ENCODE data around the gene SERINC2. TPM values are rescaled to one million over a fixed set of nuclear protein-coding genes. Genes with fewer than 3 reads are reported as not detected.
A peak's percentile ranks its signal among the peaks of the same experiment; 100 is the strongest.

The SERINC2 gene
- total and polyA plus RNA-seq, 4 donors = 0.89 to 8.9 (median 5.5) TPM

DNA sequence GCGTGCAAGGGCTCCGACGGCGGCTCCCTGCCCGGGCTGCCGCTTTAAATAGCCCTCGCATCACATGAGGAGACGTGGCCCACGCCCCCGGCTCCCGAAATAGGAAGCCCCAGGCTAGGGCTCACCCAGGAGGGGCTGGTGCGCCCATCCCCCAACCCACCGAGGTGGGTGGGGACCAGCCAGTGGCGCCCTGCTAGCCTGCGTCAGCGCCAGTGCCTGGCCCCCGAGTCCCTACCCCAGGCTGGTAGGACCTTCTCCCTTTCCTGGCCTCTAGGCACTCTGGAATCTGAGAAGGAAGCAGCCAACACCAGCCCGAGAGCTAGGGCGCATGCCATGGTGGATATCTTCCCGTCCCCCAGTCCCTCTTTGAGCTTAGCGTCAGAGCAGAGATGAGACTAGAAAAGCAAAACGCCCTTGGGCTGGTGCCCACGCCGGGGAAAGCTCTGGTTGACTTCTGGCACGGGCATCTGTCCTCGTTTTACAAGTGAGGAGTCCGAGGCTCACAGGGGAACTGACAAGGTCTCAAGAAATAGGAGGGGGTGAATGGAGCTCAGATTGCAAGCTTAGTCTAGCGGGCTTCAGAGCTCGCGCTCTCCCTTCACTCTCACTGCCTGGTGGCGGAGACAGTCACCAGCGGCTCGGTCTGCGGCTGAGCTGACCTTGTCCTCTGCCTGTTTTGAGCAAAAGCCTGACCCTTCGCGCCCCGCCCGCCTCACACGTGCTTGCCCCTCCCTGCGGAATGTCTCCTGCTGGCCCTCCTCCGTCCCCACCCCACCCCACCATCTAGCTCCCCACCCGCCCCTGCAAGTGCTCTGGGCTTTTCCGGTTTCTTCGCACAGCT lies 39.7 kb upstream of the SERINC2 start, which contains the start of gene FABP3:
Gene FABP3 (minus strand): TSS at position 21 of the 841 bp plus-strand sequence. CDS start 62 bp downstream, outside the sequence.
- H3K4me3 ChIP-seq (ENCODE audit: low read depth, low read length) = peak within 1 kb of the TSS; percentile 49
- no peaks in the 10 kb centered on the region for H3K27me3 ChIP-seq (ENCODE audit: control insufficient read depth, insufficient read depth, low read length)
- peaks cover 57% of the 10 kb centered on the region for H3K4me1 ChIP-seq (ENCODE audit: control insufficient read depth, insufficient read depth, low read length)
- DNase-seq (ENCODE audit: low read depth in 4 of 6, low spot score in 6 of 6) = peak in 3 of 6 donors; percentile 36 to 86 (median 83)
- no peaks in the 10 kb centered on the region for H3K9me3 ChIP-seq (ENCODE audit: control insufficient read depth, insufficient read depth, low read length)
- H3K27ac ChIP-seq (ENCODE audit: low read depth, low read length) = peak within 1 kb of the TSS; percentile 93
- 1% methylated on average over 42 of the region's 44 CpGs for WGBS (ENCODE audit: insufficient coverage)
- no peaks in the 10 kb centered on the region for H3K36me3 ChIP-seq (ENCODE audit: control insufficient read depth, insufficient read depth, low read length)

DNA sequence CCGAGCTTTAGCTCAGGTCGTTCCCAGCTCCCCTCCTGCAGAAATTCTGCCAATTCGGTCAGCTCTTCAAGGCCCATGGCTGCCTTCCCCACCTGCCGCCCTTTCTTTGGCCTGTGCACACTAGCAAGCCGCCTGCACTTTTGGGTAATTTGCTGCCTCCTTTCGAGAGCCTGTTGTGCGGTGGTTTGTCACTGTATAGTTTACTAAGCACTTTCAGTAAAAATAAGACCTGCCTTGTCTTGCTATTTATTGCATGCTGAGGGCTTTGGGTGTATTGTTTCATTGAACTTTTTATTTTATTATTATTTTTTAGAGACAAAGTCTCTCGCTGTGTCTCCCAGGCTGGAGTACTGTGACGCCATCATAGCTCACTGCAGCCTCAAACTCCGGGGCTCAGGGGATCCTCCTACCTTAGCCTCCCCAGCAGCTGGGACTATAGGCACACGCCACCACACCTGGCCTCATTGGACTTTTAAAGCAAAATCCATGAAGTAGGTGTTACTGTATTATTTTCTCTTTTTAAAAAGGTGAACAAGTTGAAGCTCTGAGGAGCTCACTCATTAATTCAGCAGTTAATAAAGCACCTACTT lies 39.0 kb upstream of the SERINC2 start:
- no peaks in the 10 kb centered on the region for H3K9me3 ChIP-seq (ENCODE audit: control insufficient read depth, insufficient read depth, low read length)
- H3K4me3 ChIP-seq (ENCODE audit: low read depth, low read length) = no peak overlapping the region
- no peaks in the 10 kb centered on the region for H3K36me3 ChIP-seq (ENCODE audit: control insufficient read depth, insufficient read depth, low read length)
- H3K4me1 ChIP-seq (ENCODE audit: control insufficient read depth, insufficient read depth, low read length) = peaks cover 53% of the 10 kb centered on the region
- peak overlapping the region; percentile 60 for H3K27ac ChIP-seq (ENCODE audit: low read depth, low read length)
- WGBS (ENCODE audit: insufficient coverage) = 0% methylated on average over 7 of the region's 11 CpGs
- no peak for DNase-seq (ENCODE audit: low read depth in 4 of 6, low spot score in 6 of 6)
- H3K27me3 ChIP-seq (ENCODE audit: control insufficient read depth, insufficient read depth, low read length) = no peaks in the 10 kb centered on the region

DNA sequence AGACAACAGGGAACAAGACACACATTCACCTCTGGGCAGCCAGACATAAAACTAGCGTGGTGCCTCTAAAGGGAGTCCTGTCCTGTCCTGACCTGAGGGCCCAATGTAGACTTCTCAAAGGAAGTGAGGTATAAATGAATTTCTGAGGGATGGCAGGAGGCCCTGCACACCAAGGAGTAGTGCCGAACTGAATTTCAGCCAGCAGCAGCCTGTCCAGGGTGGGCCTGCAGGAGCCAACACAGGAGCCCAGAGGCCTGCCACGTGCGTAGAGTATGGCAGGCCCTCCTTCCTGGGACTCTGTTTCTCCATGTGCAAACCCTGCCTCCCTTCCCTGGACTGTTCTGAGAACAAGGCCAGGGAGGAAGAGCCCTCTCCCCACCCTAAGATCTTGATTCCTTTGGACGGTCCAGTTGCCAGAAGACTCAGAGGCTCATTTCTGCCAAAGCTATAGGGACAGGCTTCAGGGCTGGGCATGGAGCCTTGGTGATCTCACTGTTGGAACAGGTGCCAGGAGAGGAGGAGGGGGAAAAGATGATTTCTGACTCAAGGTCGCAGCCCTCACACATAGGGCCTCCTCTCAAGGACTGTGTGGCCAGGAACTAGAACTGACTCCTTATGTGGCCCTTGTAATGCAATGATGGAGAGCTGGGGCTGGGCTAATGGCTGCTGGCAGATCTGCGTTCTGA lies 38.4 kb upstream of the SERINC2 start:
- H3K27me3 ChIP-seq (ENCODE audit: control insufficient read depth, insufficient read depth, low read length) = no peaks in the 10 kb centered on the region
- no peak overlapping the region for H3K4me3 ChIP-seq (ENCODE audit: low read depth, low read length)
- H3K9me3 ChIP-seq (ENCODE audit: control insufficient read depth, insufficient read depth, low read length) = no peaks in the 10 kb centered on the region
- peak in 1 of 6 donors; percentile 57 for DNase-seq (ENCODE audit: low read depth in 4 of 6, low spot score in 6 of 6)
- H3K27ac ChIP-seq (ENCODE audit: low read depth, low read length) = peak overlapping the region; percentile 60
- WGBS (ENCODE audit: insufficient coverage) = 77% methylated on average over 6 of the region's 7 CpGs
- no peaks in the 10 kb centered on the region for H3K36me3 ChIP-seq (ENCODE audit: control insufficient read depth, insufficient read depth, low read length)
- H3K4me1 ChIP-seq (ENCODE audit: control insufficient read depth, insufficient read depth, low read length) = peaks cover 54% of the 10 kb centered on the region

DNA sequence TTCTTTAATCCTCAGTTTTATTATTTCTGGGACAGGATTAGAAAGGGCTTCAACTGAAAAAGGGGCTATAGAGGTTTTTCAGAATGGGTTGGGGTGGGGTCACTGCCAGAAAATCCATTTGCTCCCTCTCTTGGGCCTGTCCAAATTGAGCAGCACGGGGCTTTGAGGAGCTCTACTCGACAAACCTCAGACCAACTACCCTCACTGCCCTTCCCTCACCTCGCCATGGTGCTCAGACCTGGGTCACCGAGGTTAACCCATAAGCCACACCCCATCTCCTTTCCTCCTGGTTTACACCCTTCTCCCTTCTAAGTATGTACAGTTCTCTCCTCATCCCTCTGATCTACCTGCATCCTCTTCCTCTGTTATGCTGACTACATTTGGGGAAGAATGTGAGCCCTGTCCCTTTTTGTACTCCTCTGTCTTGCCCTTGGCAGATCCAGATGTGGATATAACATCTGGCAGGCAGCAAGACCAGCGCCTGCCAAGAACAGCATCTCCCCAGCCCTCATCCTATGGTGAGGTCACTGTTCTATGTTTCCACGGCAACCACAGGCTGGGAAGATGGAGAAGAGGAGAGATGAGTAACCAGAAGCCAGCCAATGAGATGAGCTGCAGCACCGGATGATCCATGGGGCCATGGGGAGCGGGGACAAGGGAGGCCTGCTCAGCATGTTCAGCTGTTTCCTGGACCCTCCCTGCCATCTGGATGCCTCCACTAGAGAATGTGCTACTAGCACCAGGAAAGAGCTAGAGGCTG lies 36.5 kb upstream of the SERINC2 start:
- H3K4me3 ChIP-seq (ENCODE audit: low read depth, low read length) = no peak overlapping the region
- peaks cover 55% of the 10 kb centered on the region for H3K4me1 ChIP-seq (ENCODE audit: control insufficient read depth, insufficient read depth, low read length)
- no peaks in the 10 kb centered on the region for H3K9me3 ChIP-seq (ENCODE audit: control insufficient read depth, insufficient read depth, low read length)
- no peaks in the 10 kb centered on the region for H3K36me3 ChIP-seq (ENCODE audit: control insufficient read depth, insufficient read depth, low read length)
- peak overlapping the region; percentile 42 for H3K27ac ChIP-seq (ENCODE audit: low read depth, low read length)
- DNase-seq (ENCODE audit: low read depth in 4 of 6, low spot score in 6 of 6) = peak in 5 of 6 donors; percentile 59 to 97 (median 76)
- 46% methylated on average over 7 of the region's 8 CpGs for WGBS (ENCODE audit: insufficient coverage)
- H3K27me3 ChIP-seq (ENCODE audit: control insufficient read depth, insufficient read depth, low read length) = no peaks in the 10 kb centered on the region

DNA sequence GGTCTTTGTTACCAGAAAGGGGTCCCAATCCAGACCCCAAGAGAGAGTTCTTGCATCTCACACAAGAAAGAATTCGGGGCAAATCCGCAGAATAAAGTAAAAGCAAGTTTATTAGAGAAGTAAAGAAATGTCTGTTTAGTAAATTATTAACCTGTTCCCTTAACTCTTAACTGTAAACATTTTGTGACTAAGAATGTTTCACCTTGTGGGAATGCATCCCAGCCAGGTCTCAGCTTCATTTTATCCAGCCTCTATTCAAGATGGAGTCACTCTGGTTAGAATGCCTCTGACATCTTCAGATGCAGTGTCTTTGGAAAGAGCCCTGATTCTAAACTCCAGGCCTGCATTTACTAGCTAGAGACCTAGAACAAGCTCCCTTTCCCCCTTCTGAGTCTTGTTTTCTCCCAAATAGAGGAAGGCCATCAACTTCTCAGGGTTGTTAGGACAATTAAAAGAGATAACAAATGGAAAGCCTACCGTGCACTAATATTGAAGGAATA lies 35.6 kb upstream of the SERINC2 start:
- no CpG with 5 or more reads among the region's 3 CpGs for WGBS (ENCODE audit: insufficient coverage)
- Histone ChIP-seq H3K27ac (ENCODE audit: low read depth, low read length) (peak overlapping the region; percentile 42), H3K36me3 (ENCODE audit: control insufficient read depth, insufficient read depth, low read length) (no peaks in the 10 kb centered on the region), H3K4me1 (ENCODE audit: control insufficient read depth, insufficient read depth, low read length) (peaks cover 49% of the 10 kb centered on the region), H3K27me3 (ENCODE audit: control insufficient read depth, insufficient read depth, low read length) (no peaks in the 10 kb centered on the region), H3K4me3 (ENCODE audit: low read depth, low read length) (no peak overlapping the region), H3K9me3 (ENCODE audit: control insufficient read depth, insufficient read depth, low read length) (no peaks in the 10 kb centered on the region)
- DNase-seq (ENCODE audit: low read depth in 4 of 6, low spot score in 6 of 6) = no peak

DNA sequence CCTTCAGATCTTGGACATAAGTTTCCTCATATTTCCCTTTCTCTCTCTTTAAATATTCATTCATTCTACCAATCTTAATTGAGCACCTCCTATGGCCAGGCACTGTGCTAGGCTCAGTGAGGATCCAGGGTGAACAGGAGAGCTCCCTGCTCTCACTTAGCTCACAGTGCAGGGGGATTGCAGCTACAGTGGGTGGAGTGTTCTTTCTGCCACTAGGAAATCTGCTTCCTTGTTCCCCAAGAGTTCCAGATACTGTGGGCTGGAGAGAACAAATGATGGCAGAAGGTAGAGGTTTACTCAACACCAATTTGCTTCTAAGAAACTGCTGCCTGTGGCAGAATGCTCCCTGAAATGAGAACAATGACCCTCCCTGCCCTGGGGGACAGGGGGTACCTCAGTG lies 35.0 kb upstream of the SERINC2 start:
- Histone ChIP-seq H3K4me1 (ENCODE audit: control insufficient read depth, insufficient read depth, low read length) (peaks cover 43% of the 10 kb centered on the region), H3K9me3 (ENCODE audit: control insufficient read depth, insufficient read depth, low read length) (no peaks in the 10 kb centered on the region), H3K27ac (ENCODE audit: low read depth, low read length) (no peak overlapping the region), H3K4me3 (ENCODE audit: low read depth, low read length) (no peak overlapping the region), H3K36me3 (ENCODE audit: control insufficient read depth, insufficient read depth, low read length) (no peaks in the 10 kb centered on the region), H3K27me3 (ENCODE audit: control insufficient read depth, insufficient read depth, low read length) (no peaks in the 10 kb centered on the region)
- no peak for DNase-seq (ENCODE audit: low read depth in 4 of 6, low spot score in 6 of 6)

DNA sequence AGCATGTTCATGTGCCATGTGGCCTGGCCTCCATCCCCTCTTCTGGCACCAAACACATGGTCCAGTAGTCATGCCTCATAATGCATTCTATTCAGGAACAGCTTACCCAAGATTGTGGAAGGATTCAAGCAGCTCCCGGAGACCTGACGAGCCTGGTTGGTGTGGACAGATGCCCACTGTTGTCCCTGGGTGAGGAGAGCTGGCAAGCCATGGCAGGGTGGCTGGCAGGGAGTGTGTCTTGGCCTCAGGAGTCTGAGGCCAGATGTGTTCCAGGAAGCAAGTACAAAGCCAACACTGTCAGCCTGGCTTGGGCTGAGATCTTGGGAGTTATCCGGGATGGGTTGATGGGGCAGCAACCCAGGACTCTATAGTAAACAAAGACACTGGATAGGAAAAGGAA lies 32.8 kb upstream of the SERINC2 start:
- Histone ChIP-seq H3K27me3 (ENCODE audit: control insufficient read depth, insufficient read depth, low read length) (no peaks in the 10 kb centered on the region), H3K9me3 (ENCODE audit: control insufficient read depth, insufficient read depth, low read length) (no peaks in the 10 kb centered on the region), H3K4me3 (ENCODE audit: low read depth, low read length) (no peak overlapping the region), H3K27ac (ENCODE audit: low read depth, low read length) (no peak overlapping the region), H3K36me3 (ENCODE audit: control insufficient read depth, insufficient read depth, low read length) (no peaks in the 10 kb centered on the region), H3K4me1 (ENCODE audit: control insufficient read depth, insufficient read depth, low read length) (peaks cover 24% of the 10 kb centered on the region)
- peak in 1 of 6 donors; percentile 70 for DNase-seq (ENCODE audit: low read depth in 4 of 6, low spot score in 6 of 6)
- 50% methylated on average over 3 of the region's 3 CpGs for WGBS (ENCODE audit: insufficient coverage)

DNA sequence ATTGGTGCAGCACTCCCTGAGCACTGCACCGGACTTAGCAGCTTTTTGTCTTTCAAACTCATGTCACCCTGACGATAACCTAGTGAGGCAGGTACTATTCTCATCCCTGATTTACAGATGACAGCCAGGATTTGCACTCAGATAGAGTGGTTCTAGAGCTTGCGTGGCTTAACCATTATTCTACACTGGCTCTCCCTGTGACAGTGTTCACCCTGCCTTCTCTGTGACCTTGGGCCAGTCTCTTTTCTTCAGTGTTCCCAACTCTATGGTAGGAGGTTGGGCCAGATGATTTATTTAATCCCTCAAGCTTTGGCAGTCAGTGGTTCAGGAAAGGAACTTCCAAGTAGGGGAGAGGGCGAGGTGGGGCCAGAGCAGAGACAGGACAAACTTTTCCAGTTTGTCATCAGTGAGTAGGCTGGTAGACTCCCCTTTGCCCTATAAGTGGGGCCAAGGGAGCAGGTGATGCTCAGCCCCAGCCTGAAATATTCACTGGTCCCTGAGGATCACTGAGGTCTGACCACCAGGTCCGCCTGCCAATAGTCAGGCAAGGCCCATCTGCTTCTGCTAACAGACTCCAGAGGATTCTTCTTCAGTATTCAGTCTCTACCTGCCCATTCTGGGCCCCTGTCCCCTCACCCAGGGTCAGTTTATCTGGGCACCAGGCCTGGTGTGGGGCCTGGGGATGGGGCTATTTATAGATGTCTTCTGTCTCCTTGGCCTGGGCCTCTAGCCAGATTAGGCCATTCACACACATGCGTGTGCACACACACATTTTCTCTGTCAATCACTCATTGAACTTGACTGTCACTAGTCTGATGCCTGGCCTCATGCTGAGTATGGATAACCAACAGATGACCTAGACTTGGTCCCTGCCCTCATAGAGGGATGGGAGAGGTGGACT lies 31.4 kb upstream of the SERINC2 start:
- H3K27ac ChIP-seq (ENCODE audit: low read depth, low read length) = no peak overlapping the region
- H3K9me3 ChIP-seq (ENCODE audit: control insufficient read depth, insufficient read depth, low read length) = no peaks in the 10 kb centered on the region
- H3K36me3 ChIP-seq (ENCODE audit: control insufficient read depth, insufficient read depth, low read length) = no peaks in the 10 kb centered on the region
- no peaks in the 10 kb centered on the region for H3K27me3 ChIP-seq (ENCODE audit: control insufficient read depth, insufficient read depth, low read length)
- peaks cover 15% of the 10 kb centered on the region for H3K4me1 ChIP-seq (ENCODE audit: control insufficient read depth, insufficient read depth, low read length)
- DNase-seq (ENCODE audit: low read depth in 4 of 6, low spot score in 6 of 6) = no peak
- no peak overlapping the region for H3K4me3 ChIP-seq (ENCODE audit: low read depth, low read length)
- WGBS (ENCODE audit: insufficient coverage) = 84% methylated on average over 4 of the region's 6 CpGs
